Measurements from ENCODE around the gene NF2. TPM values are rescaled to one million over a fixed set of nuclear protein-coding genes. Genes with fewer than 3 reads are reported as not detected.

The NF2 gene
- total and polyA plus RNA-seq, 2 of the 8 experiments (the other 6 are each of a cell fraction or from before 2014, with no cell fraction given): 17.6 to 53.6 TPM

DNA sequence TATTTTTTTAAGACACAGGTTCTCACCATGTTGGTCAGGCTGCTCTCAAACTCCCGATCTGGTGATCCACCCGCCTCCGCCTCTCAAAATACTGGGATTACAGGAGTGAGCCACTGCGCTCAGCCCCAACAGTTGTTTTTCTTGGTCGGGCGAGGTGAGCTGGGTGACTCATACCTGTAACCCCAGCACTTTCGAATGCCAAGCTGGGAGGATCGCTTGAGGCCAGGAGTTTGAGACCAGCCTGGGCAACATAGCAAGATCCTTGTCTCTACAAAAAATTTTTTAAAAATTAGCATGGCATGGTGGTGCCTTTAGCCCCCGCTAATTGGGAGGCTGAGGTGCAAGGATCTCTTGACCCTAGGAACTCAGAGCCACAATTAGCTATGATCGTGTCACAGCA lies 7.0 kb upstream of the NF2 start:
- Histone ChIP-seq H4K8ac (ENCODE audit: extremely low read depth, insufficient read depth, low read length) (no peak overlapping the region), H3K4me1 (replicated peaks in 1 of 4; ENCODE audit: control insufficient read depth in 3 of 4, insufficient read depth in 4 of 4, low read length in 3 of 4) (no peaks in the 10 kb centered on the region), H4K91ac (replicated peaks; ENCODE audit: insufficient read length, low read length) (no peak overlapping the region), H4K20me1 (replicated peaks in 1 of 2; ENCODE audit: control insufficient read depth in 1 of 2, insufficient read depth in 2 of 2, low read length in 2 of 2) (no peaks in the 10 kb centered on the region), H3K27ac (ENCODE audit: low read depth, low read length) (no peak overlapping the region), H3K79me1 (ENCODE audit: low read depth, low read length) (no peaks in the 10 kb centered on the region), H3K23ac (ENCODE audit: insufficient read length) (no peak overlapping the region), H3K9me3 (ENCODE audit: insufficient read depth in 2 of 2, low read depth in 1 of 2, low read length in 1 of 2) (no peaks in the 10 kb centered on the region), H2AK5ac (ENCODE audit: low read depth, low read length) (no peak overlapping the region), H2BK12ac (ENCODE audit: low read depth, low read length) (no peak overlapping the region), H3K4me2 (ENCODE audit: insufficient read depth in 1 of 2, low read depth in 2 of 2, low read length in 2 of 2) (no peak overlapping the region), H2AFZ (ENCODE audit: low read length) (no peak overlapping the region), H3K9ac (replicated peaks in 1 of 4; ENCODE audit: extremely low read depth in 1 of 4, low read depth in 3 of 4, low read length in 3 of 4) (no peak overlapping the region), H3K23me2 (ENCODE audit: low read depth, low read length) (no peaks in the 10 kb centered on the region), H3K4me3 (ENCODE audit: extremely low read depth in 1 of 4, insufficient read depth in 2 of 4, low read depth in 3 of 4, low read length in 4 of 4) (no peak overlapping the region), H2BK20ac (ENCODE audit: low read length) (no peak overlapping the region), H4K5ac (ENCODE audit: insufficient read length, low read depth, low read length) (no peak overlapping the region), H3K79me2 (ENCODE audit: control insufficient read depth in 1 of 2, insufficient read depth in 2 of 2, low read length in 2 of 2) (no peaks in the 10 kb centered on the region), H3K4ac (replicated peaks; ENCODE audit: insufficient read length, low read depth, low read length) (no peak overlapping the region), H3K18ac (ENCODE audit: extremely low read depth, low read length) (no peak overlapping the region), H3K56ac (replicated peaks; ENCODE audit: insufficient read length, low read depth, low read length) (no peak overlapping the region), H2BK5ac (ENCODE audit: low read depth, low read length) (no peak overlapping the region), H2BK120ac (replicated peaks; ENCODE audit: low read depth, low read length) (no peak overlapping the region), H3K36me3 (ENCODE audit: control insufficient read depth in 2 of 4, insufficient read depth in 4 of 4, low read length in 3 of 4) (no peaks in the 10 kb centered on the region), H3K14ac (ENCODE audit: insufficient read length) (no peak overlapping the region), H3K27me3 (replicated peaks in 1 of 4; ENCODE audit: control insufficient read depth in 3 of 4, extremely low read depth in 1 of 4, insufficient read depth in 3 of 4, low read length in 3 of 4) (no peaks in the 10 kb centered on the region), H2BK15ac (ENCODE audit: low read length) (no peak overlapping the region)
- TF ChIP-seq CBX5 (IDR thresholded peaks at IDR 0.05; ENCODE audit: low read depth, low read length) (no peak), HDAC2 (IDR thresholded peaks at IDR 0.05; ENCODE audit: borderline replicate concordance in 1 of 2, low read depth in 2 of 2, low read length in 2 of 2) (no peak), BCL11A (IDR thresholded peaks at IDR 0.05; ENCODE audit: low read depth in 2 of 2, low read length in 2 of 2) (no peak), RBBP5 (IDR thresholded peaks at IDR 0.05; ENCODE audit: borderline replicate concordance, low read depth, low read length) (no peak), SP4 (IDR thresholded peaks at IDR 0.05; ENCODE audit: low read length) (no peak), CTBP2 (IDR thresholded peaks at IDR 0.05; ENCODE audit: borderline replicate concordance, insufficient read depth, insufficient read length, low read length) (no peak), TEAD4 (IDR thresholded peaks at IDR 0.05; ENCODE audit: low read depth, low read length) (no peak), TAF7 (optimal IDR thresholded peaks at IDR 0.05; ENCODE audit: borderline replicate concordance, low read depth, low read length) (no peak), TBP (IDR thresholded peaks at IDR 0.05; ENCODE audit: low read depth, low read length) (no peak), POU5F1 (IDR thresholded peaks at IDR 0.05; ENCODE audit: low read depth, low read length) (no peak)
- POLR2A ChIA-PET (ENCODE audit: partially characterized antibody): interaction anchor here (2.3 to 3.6 kb wide), 2 partner anchors 10 to 16 kb away, joined by 11 to 12 read pairs; partner anchors contain the start of gene NIPSNAP1
- CTCF ChIA-PET (ENCODE audit: partially characterized antibody): interaction anchor here (0.6 to 2.9 kb wide), 2 partner anchors 30 to 56 kb away, joined by 3 to 12 read pairs; no protein-coding TSS in a partner anchor
- no peak for DNase-seq (ENCODE audit: low read depth in 1 of 2, low spot score in 2 of 2)
- no peak for FAIRE-seq
- WGBS, 2 experiments (ENCODE audit: extremely low coverage in 1 of 2, insufficient coverage in 1 of 2, insufficient read length in 1 of 2, insufficient replicate concordance in 2 of 2, low coverage in 1 of 2, low lambda C conversion rate in 2 of 2, missing lambda C conversion rate in 1 of 2): 91% methylated on average over 10 of the region's 10 CpGs; no CpG with 5 or more reads in 1 of the 2 experiments
